GM18502 (cell line): ENCODE measurements around the gene MBD5.
"Not testable (repeated sequence)": the region's sequence is repeated elsewhere in the genome, so short reads cannot be mapped to it uniquely, and the experiment has no call there.

Experiments used
- ATAC-seq: cut with Tn5 transposase; IDR thresholded peaks from one replicate; pipeline ENCODE4 v1.9.1; 2021; ENCODE audit warnings: mild to moderate bottlenecking; ENCODE audit not compliant: unreplicated experiment, poor library complexity

Gene MBD5

DNA sequence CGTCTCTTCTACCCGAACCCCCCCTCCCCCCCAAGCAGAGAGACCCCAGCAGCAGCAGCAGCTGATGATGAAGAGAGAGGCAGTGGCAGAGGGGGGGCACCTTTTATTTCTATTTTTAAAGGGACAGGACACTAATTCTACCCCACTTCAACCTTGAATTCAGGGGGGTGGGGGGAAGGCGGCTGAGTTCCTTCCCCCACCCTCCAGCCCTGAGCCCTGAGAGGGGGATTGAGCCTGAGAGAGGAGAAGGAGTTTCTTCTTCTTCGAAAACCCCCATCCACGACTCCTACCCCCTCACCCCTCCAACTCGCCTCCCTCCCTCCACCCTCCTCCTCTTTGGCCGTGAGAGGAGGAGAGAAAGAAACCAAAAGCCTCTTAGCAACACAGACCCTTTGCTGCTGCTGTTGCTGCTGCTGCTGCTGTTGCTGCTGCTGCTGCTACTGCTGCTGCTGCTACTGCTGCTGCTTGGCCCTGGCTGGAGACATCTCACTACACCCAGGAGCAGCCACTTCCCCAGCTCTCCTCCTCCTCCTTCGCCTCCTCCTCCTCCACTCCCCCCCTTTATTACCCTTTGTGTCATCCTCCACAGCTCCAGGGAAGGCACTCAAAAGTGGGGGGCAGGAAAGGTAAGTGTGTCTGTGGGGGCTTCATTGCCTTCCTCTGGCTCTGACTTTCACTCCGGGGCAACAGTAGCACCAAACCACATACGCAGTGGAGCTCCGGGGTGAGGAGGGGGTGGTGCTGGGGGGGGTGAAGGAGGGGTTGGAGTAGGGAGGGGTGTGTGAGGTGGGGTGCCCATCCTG is at the start of gene MBD5:
Gene MBD5 (plus strand): TSS at position 33 of the 803 bp plus-strand sequence.
- ATAC-seq, result peak; percentile 39

GRCh38 chr2:147976102-147976501 is 44.8 kb upstream of the MBD5 start:
- ATAC-seq, result no peak

DNA sequence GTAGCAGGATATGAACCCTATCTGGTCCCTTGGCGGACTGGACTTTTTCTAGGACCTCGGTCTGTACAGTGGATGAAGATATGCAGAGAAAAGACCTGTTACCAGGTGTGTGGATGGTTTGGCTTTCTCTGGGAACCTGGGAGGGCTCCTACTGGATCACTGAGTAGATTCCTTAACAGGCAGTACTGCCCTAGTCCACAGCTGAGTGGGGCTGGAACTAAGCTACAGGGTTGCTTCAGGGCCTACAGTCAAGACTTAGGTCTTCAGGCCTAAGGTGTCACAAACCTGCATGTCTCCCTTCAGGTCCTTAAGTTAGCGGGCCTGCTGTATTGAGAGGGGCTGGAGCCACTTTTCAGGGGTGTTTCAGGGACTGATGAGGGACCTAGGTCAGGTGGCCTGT is 43.2 kb upstream of the MBD5 start:
- ATAC-seq, result no peak

- ATAC-seq, result no peak
These were observed 39.9 kb upstream of the MBD5 start for GRCh38 chr2:147980940-147981528.

- no peak for ATAC-seq
These were observed 31.8 kb upstream of the MBD5 start for GRCh38 chr2:147989102-147989501.

- ATAC-seq, result peak; percentile 91
These were observed 31.0 kb upstream of the MBD5 start for GRCh38 chr2:147989809-147990403.

DNA sequence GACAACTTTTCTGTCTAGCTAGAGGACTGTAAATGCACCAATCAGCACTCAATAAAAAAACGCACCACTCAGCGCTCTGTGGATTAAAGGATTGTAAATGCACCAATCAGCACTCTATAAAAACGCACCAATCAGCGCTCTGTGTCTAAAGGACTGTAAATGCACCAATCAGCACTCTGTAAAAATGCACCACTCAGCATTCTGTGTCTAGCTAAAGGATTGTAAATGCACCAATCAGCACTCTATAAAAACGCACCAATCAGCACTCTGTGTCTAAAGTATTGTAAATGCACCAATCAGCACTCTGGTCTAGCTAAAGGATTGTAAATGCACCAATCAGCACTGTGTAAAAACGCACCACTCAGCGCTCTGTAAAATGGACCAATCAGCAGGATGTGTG is 25.9 kb upstream of the MBD5 start:
- not testable (repeated sequence) for ATAC-seq

- ATAC-seq, result no peak
These were observed 24.1 kb upstream of the MBD5 start for GRCh38 chr2:147996828-147997227.

- ATAC-seq, result no peak
These were observed 22.7 kb upstream of the MBD5 start for GRCh38 chr2:147998203-147998602.

GRCh38 chr2:147999126-147999525 is 21.8 kb upstream of the MBD5 start:
- ATAC-seq, result no peak

- no peak for ATAC-seq
These were observed 20.8 kb upstream of the MBD5 start for GRCh38 chr2:148000095-148000494.

DNA sequence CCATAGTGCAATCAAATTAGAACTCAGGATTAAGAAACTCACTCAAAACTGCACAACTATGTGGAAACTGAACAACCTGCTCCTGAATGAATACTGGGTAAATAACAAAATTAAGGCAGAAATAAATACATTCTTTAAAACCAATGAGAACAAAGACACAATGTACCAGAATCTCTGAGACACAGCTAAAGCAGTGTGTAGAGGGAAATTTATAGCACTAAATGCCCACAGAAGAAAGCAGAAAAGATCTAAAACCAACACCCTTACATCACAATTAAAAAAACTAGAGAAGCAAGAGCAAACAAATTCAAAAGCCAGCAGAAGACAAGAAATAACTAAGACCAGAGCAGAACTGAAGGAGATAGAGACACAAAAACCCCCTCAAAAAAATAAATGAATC is 18.5 kb upstream of the MBD5 start:
- not testable (repeated sequence) for ATAC-seq

DNA sequence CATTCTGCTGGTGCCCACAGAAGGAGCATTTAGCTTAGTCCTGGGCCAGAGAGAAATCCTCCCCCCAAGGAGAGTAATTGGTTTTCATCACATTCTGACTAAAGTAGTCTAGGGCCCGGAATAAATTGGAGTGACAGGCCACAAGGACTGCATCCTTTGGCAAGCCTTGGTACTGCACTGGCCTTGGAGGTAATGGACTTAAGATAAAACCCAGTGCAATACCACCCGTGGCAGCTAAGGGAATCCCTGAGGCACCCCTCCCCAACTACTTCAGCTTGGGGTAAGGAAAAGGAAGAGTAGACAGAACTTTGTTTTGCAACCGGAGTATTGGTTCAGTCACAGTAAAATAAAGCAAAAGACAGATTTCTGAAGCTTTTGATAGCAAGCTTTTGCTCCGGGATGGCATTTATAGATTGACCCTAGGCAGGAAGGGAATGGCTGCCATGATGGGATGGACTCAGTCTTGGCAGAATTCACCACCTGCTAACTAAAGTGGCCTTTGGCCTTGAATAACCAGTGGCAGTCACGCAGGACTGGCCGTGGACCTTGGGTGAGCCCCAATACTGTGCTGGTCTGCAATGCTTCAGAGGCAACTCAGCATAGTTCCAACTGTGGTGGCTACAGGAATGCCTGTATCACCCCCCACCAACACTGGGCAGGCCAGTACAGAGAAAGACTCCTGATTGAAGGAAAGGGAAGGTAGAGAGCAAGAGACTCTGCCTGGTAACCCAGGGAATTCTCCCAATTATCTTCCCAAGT is 14.5 kb upstream of the MBD5 start:
- no peak for ATAC-seq

DNA sequence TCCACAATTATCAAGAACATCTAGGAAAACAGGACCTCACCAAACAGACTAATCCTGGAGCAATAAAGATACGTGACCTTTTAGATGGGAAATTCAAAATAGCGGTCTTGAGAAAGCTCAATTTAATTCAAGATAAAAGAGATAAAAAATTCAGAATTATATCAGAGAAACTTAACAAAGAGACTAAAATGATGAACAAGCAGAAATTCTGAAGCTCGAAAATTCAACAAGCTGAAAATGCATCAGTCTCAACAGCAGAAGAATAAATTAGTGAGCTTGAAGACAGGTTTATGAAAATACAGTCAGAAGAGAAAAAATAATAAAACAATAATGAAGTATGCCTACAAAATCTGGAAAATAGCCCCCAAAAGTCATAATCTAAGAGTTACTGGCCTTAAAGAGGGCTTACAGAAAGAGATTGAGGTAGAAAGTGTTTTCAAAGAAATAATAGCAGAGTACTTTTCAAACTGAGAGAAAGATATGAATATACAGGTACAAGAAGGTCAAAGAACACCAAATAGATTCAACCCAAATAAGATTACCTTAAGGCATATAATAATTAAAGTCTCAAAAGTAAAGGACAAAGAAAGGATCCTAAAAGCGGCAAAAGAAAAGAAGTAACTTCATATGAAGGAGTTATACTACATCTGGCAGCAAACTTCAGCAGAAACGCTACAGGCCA is 13.5 kb upstream of the MBD5 start:
- ATAC-seq, result no peak

DNA sequence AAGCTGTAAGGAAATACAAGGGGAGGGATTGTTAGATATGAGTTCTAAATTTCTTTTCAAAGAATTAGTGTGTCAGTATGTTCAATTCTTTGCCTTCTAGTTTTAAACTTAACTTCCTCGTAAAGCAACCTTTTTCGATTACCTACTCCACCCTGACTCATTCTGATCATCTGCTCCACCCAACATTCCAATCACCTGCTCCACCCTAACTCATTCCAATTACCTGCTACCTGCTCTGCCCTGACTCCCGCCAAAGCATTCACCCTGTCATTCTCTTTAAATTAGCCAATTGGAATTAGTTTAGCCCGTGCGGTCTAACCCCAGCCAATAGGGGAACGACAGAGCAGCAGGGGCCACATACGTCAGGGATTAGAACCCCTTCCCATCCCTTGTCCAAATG is 12.5 kb upstream of the MBD5 start:
- ATAC-seq, result not testable (repeated sequence)

DNA sequence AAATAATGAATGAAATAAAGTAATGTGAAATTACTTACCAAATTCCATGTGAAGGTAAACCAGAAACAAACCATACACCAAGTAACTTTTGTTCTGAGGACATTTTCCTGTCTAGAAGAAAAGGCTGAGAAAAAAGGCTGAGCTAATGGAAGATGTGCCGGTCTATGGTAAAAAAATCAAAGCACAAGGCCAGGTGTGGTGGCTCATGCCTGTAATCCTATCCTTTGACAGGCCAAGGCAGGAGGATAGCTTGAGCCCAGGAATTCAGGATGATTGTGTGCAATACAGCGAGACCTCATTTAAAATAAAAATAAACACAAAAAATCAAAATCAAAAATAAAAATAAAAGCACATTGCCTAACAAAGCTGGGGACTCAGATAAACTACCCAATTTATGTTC is 7.0 kb upstream of the MBD5 start:
- ATAC-seq, result no peak

GRCh38 chr2:148014616-148015015 is 6.3 kb upstream of the MBD5 start:
- ATAC-seq, result no peak

- peak; percentile 81 for ATAC-seq
These were observed 506 bp upstream of the MBD5 start, which contains the start of gene ORC4 for GRCh38 chr2:148020111-148021058. Gene ORC4, minus strand, starts transcription at chr2:148020737. Its CDS starts 44,779 bp downstream, at chr2:147975958.

- ATAC-seq, result no peak
These were observed 995 bp downstream of the MBD5 start for GRCh38 chr2:148021886-148022285.
